NCI-H2227 treated with DMSO at 0.1 percent for 48 hours (cell line): ENCODE measurements around the gene ENPP5.
"Not testable (repeated sequence)": the region's sequence is repeated elsewhere in the genome, so short reads cannot be mapped to it uniquely, and the experiment has no call there.

Experiments
- DNase-seq: peaks from one replicate; lab custom pipeline; 2025; lab: John Stamatoyannopoulos, UW

The ENPP5 gene

DNA sequence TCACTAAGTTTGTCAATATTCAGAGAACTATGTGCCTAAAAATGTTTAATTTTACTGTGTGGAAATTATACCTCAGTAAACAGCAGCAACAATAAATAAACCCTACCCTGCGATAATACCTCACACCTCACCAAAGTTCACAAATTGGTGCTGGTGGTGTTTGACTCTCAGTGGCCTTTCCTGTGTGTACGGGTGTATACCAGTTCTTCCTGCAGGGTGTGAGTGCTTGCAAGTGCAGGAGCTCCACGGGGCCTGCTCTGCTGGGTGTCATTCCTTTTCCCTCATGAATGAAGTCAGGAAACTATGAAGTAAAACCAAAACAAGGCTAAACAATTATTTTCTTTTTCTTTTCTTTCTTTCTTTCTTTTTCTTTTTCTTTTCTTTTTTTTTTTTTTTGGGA is 4.1 kb upstream of the ENPP5 start:
- DNase-seq = no peak

DNA sequence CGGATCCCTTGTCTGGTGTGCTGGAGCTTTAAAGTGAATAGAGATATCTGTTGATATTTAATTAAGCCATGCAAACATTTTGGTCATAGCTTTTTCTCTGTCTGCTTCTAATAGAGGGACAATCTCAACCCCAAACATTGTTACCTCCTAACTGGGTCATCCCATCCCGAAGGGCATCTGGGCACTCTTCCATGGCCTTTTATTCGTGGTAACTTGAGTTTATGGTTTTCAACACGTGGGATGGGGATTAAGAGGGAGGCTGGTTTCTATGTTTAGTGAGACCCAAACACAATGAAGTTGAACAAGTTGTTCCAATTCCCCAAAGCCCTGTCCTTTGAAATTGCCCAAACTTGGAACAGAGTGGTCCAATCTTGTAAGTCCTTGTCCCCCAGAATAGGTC is 1.4 kb upstream of the ENPP5 start:
- DNase-seq = no peak

DNA sequence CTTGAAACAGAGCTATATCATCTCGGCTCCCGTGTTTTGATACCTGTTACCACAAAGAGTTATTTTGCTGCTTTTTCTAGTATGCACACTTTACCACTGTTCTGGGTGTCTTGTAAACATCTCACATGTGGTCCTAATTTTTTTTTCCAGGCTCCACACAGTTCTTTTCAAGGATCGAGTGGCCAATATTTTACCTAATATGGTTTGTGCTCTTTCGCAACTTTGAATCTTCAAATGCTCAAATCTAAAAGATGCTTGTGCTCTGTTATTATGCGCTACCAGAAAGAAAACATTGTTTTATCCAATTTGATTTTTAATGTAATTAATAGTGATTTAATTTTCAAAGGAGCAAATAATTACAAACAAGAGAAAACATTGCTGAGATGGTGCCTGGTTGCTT is 10.7 kb downstream of the ENPP5 start:
- DNase-seq = no peak

DNA sequence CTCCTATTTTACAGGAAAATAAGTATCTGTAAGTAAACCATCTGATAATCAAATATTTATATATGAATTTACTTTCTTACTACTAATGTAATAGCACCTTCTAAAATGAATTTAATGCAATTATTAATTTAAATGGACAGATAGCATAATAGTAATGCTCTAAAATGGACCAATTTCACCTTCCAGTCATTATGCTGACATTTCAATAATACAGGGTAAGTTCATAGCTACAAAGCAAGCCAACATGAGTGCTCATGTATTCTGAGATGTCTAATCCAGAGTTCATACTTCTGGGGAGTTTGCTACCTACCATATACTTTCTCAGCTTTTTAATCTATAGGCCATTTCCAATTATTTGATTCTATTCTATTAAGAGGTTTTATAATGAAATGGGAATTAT is 11.6 kb downstream of the ENPP5 start:
- DNase-seq = no peak

DNA sequence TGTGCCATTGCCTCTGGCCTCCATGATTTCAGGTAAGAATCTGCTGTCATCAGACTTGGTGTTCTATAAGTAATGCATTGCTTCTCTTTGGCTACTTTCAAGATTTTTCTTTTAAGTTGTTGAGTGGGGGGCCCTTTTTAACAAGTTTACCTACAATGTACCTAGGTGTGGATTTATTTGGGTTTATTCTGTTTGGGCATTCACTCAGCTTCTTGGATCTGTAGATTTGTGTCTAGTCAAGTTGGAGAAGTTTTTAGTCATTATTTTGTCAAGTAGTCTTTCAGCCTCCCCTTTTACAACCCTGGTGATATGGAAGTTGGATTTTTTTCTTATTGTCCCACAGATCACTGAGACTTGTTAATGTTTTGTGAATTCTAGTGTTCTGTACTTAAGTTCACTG is 14.1 kb downstream of the ENPP5 start:
- no peak for DNase-seq

DNA sequence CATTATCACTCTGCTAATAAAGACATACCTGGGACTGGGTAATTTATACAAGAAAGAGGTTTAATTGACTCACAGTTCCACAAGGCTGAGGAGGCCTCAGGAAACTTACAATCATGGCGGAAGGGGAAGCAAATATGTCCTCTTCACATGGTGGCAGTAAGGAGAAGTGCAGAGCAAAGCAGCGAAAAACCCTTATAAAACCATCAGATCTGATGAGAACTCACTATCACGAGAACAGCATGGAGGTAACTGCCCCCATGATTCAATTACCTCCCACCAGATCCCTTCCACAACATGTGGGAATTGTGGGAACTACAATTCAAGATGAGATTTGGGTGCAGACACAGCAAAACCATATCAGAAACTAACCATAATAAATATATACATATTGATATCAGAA is 21.7 kb downstream of the ENPP5 start:
- not testable (repeated sequence) for DNase-seq

DNA sequence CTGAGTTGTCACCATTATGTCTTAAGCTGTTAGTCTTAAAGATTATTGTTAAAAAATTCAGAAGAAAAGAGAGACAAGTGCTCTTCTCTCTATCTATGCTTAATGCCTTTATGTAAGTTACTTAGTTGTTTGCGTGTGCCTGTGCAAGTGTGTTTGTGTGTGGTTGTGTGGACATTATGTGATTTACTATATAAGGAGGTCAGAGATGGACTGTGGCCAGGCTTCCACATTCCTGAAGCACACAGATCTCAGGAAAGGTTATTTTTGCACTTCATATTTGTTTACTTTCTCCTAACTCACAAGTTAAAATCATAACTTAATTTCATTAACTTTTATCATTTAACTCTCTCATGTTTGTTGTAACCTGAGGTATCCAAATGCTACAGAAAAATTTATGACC is 26.5 kb downstream of the ENPP5 start:
- DNase-seq = no peak

DNA sequence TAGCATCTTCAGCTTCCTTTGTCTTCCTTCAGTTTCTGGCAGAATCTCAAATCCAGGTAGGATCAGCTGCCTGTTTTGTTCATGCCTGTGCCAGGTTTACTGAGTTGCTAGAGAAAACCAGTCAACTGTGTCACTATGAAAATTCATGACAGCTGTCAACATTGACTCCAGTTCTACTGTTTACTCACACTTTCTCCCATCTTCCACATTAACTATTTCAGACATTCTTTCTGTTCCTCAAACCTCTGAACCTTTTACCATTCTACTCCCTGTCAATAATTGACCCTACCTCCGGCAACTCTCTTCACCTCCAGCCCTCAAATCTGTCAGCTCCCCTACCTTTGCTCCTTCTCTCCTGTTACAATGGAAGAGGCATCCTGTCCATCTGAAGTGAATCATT is 32.5 kb downstream of the ENPP5 start:
- DNase-seq = no peak

DNA sequence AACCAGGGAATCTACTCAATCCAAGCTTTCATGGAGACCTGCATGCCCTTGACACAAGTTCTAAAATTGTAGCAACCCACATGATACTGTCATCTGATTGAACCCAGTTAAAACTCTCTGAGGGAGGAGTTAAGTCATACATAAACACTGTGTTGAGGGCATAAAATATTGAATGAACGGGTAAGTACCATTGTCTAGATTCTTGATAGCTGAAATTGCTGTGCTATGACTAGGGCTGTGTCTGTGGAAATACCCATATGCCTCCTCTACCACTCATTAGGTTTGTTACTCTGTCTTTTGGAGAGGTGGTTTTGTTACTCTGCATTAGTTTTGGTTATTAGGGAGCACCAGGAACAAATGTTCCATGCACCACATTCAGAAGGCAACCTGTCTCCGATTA is 33.4 kb downstream of the ENPP5 start:
- DNase-seq = no peak

DNA sequence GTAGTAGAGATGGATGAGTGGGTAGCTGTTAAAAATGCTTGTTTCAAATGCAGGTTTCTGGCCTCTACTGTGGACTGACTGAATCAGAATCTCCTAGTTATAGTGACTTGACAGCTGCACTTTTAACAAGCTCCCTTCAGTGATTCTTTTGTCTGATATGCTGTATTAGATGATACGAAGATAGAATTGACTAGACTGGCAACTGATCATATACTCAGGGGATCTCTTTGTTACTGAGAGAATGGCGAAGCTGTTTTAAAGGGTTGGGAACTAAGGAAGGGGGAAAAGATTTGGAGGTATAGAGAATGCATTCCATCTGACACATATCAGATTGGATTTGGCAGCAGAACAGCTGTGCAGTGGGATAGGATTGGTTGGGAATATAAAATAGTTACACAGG is 33.9 kb downstream of the ENPP5 start:
- DNase-seq = no peak

DNA sequence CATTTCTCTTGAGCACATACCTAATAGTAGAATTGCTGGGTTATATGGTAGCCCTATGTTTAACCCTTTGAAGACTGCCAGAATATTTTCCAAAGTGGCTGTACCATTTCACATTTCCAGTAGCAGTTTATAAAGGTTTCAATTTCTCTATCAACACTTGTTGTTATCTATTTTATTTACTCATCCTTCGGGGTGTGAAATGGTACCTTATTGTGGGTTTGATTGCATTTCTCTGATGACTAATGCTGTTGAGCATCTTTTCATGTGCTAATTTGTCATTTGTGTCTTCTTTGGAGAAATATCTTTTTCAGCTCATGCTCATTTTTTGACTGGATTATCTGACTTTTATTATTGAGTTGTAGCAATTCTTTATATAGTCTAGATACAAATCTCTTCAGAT is 35.6 kb downstream of the ENPP5 start:
- no peak for DNase-seq

DNA sequence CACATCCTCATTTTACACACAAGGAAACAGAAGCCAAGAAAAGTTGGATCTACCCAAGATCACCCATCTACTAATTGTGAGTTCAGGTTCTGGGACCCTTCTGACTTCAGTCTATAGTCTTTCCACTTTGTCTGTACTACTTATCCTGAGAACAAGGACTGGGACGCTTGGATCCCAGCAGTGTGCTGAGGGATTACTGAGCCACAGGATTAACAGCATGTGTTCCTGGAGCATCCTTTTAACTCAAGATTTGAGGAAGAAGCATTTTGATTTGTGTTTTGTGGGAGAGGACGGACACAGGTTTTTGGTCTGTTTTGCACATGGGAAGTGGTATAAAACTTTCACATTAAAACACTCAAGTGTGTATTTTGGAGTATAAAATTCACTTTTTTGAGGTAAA is 36.6 kb downstream of the ENPP5 start:
- DNase-seq = no peak

DNA sequence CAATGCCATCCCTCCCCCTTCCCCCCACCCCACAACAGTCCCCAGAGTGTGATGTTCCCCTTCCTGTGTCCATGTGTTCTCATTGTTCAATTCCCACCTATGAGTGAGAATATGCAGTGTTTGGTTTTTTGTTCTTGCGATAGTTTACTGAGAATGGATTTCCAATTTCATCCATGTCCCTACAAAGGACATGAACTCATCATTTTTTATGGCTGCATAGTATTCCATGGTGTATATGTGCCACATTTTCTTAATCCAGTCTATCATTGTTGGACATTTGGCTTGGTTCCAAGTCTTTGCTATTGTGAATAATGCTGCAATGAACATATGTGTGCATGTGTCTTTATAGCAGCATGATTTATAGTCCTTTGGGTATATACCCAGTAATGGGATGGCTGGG is 39.5 kb downstream of the ENPP5 start:
- not testable (repeated sequence) for DNase-seq

DNA sequence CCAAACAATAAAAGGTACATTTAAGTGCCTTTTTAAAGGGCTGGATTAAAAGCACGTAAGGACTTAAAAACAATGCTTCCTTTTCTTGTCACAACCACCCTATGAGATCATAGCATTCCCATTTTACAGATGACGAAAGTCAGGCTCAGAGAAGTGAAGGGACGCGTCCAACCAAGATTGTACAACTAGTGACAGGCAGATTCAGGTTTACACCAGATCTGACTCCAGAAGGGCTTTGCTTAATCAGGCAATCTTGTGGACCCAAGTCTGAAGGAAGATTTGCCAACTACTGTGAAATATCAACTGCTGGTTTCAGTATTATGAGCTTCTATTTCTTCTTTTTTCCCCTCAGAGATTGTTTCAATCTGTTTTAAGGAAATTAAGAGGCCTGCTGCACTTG is 40.1 kb downstream of the ENPP5 start:
- no peak for DNase-seq

DNA sequence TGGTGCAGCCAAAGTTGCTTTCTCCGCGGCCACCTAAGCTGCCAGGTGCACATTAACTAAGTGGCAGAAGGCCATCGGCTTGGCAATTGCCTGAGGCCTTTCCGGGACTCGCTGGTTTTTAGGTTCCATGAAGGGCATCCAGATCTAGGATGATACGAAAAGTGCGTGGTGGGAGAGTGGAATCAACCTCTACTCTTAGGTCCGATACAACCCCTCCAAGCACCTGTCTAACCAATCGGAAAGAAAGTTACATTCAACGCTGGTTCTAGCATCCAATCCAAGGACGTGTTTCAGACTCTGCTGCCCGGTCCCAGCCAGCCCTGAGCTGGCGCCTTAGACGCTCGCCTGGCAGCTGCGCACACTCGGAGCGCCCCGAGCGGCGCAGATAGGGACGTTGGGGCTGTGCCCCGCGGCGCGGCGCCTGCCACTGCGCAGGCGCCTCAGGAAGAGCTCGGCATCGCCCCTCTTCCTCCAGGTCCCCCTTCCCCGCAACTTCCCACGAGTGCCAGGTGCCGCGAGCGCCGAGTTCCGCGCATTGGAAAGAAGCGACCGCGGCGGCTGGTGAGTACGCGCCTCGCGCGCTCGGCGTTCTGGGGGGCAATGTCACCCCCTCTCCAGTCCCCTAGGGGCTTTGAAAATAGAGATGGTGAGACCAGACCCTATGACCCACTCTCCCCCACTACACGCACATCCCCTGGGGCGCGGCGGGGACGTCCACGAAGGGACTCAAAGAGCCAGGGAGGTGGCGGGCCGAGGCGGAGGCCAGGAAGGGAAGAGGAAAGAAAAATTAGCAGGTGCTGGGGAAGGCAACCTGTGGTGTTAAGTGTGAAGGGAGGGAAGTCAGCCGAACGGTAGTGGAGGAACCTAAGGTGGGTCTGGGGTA is 40.9 kb downstream of the ENPP5 start, which contains the start of gene ENPP4:
ENPP4 (plus strand) TSS at position 361 of the 883 bp plus-strand sequence. CDS start 9,595 bp downstream, outside the sequence.
- peak; percentile 90 for DNase-seq

DNA sequence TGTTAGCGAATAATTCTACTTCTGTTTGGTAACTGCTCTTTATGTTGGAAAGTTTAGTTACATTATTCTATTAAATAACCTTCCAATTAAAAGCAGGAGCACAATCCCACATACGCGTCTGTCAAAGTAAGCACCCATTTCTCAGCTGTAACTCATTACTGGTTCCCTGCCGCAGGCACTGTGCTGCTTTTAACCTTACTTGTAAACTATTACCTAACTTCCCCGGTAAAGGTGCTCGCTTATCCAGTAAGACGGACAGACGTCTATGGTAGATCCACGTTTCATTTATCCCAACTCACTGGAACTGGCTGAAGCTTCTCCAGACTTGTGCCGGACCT is 41.5 kb downstream of the ENPP5 start:
- no peak for DNase-seq

DNA sequence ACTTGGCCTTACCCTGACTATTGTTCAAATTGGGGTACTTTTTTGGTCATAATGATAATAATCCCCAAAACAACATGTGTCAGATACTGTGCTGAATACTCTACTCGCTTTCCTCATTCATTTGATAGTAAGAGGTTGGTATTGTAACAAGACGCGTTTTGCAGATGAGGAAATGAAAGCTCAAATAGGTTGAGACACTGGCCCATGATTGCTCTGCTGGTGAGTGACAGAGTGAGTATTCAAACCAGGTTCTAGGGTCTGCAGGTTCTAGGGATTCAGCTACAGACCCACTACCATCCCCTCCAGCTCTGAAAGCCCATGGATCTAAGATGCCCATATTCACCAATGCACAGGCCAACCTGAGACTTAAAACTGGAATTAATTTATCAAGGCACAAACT is 42.3 kb downstream of the ENPP5 start:
- DNase-seq = no peak

DNA sequence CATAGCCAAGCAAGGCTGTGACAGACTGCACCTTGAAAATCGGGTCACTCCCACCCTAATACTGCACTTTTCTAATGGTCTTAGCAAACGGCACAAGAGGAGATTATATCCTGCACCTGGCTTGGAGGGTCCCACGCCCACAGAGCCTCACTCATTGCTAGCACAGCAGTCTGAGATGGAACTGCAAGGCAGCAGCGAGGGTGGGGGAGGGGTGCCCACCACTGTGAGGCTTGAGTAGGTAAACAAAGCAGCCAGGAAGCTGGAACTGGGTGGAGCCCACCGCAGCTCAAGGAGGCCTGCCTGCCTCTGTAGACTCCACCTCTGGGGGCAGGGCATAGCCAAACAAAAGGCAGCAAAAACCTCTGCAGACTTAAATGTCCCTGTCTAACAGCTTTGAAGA is 51.1 kb downstream of the ENPP5 start:
- not testable (repeated sequence) for DNase-seq

DNA sequence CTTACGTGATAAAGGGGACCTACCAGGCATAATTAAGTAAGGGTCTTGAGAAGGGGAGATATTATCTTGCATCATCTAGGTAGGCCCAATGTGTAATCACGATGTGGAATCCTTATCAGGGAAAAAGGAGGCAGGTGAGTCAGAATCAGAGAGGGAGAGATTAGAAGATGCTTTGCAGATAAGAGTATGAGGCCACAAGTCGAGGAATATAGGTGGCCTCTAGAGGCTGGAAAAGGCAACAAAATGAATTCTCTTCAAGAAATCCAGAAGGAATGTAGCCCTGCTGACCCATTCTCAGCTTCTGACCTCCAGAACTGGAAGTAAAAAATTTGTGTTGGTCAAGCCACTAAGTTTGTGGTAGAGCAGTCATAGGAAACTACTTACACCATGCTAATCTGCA is 51.9 kb downstream of the ENPP5 start:
- no peak for DNase-seq

DNA sequence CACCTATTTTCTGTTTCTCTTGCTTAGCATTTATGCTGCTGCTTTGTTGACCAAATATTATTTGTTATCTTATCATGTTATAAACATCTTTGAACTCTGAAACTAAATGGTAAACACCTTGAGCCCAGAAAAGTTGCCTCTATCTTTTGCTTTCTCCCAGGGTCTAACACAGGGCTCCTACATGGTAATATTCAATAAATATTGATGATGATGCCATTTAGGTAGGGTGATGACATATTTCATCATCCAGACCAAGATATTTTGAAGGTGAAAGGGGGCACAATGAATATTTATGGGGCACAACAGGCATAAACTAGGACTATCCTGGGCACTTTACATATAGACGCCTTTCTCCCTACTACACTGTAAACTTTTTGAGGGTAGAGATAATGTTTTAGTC is 52.6 kb downstream of the ENPP5 start:
- DNase-seq = no peak

DNA sequence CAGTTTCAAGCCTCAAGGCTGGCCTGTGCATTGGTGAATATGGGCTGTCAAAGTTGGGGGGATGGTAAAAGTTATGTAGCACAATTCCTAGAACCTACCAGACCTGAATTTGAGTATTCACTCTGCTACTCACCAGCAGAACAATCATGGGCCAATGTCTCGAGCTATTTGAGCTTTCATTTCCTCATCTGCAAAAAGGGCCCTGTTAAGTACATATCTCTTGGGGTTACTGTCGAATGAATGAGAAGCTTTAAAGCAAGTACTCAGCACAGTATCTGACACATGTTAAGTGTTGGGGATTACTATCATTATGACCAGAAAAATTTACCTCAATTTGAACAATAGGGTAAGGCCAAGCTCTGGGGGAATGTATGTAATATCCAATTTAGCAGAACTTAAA is 54.5 kb downstream of the ENPP5 start:
- DNase-seq = no peak

DNA sequence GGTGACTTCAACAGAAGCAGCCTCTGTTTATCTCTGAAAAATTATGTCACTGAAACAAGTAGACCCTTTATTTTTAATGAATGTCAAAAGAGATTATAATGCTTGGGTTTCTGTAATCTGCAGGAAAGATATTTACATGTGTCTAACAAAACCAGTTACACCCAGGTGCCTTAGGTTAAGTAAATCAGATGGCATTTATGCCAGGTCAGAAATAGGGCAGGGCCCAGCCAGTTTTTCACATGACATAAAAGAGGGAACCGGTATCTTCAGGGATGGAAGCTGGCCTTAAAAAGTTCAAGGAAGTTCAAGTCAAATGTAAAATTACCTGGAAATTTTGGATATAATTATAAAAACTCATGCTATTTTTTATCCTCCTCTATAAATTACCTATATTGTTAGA is 55.1 kb downstream of the ENPP5 start:
- DNase-seq = no peak

DNA sequence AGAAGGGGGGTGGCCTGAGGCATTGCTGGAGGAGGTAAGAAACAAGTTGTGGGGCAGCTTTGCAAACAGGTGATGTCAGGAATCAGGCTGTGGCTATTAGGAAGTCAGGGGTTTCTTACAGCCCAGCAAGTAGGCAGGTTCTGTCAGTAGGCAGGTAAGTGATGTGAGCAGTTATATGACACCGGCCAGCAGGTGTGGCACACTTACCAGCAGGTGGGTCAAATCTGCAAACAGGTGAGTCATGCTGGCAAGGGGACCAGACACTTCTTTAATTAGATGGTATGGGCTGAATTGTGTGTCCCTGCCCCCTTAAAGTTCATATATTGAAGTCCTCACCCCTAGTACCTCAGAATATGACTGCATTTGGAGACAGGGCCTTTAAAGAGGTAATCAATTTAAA is 57.4 kb downstream of the ENPP5 start:
- DNase-seq = no peak
